Natural killer cell (primary cell): ENCODE measurements around the gene SMARCA4. TPM values are rescaled to one million over a fixed set of nuclear protein-coding genes. Genes with fewer than 3 reads are reported as not detected.
"Not testable (repeated sequence)": the region's sequence is repeated elsewhere in the genome, so short reads cannot be mapped to it uniquely, and the experiment has no call there.

Experiments used
- ATAC-seq, 3 donors: fragments of 150-1000 bp in 2 of 3; fragments of 200-7000 bp in 1 of 3; cut with Tn5 transposase; 1 replicate in 1 of 3; 2 replicates in 2 of 3; pipeline ENCODE4 v1.10.0; 2021; ENCODE audit warnings: mild to moderate bottlenecking in 2 of 3, moderate library complexity in 2 of 3
- DNase-seq, 2 donors: peaks; one replicate each; pipeline versions ENCODE4 v3.0.0 to v3.0.0-alpha.2; 2013 to 2021; ENCODE audit warnings: mixed read lengths in 1 of 2
- H3K27ac ChIP-seq: one replicate; pipeline ENCODE4 v1.5.1; 2013; ENCODE audit warnings: mild to moderate bottlenecking, low read length
- H3K27me3 ChIP-seq: one replicate; pipeline ENCODE4 v1.6.1; 2013; ENCODE audit warnings: low read length; ENCODE audit not compliant: control insufficient read depth, insufficient read depth
- H3K36me3 ChIP-seq: one replicate; pipeline ENCODE4 v1.6.1; 2013; ENCODE audit warnings: low read length; ENCODE audit not compliant: control insufficient read depth, insufficient read depth
- H3K4me1 ChIP-seq: one replicate; pipeline ENCODE4 v1.6.1; 2013; ENCODE audit warnings: low read length; ENCODE audit not compliant: control insufficient read depth, insufficient read depth
- H3K4me3 ChIP-seq: one replicate; pipeline ENCODE4 v1.5.1; 2013; ENCODE audit warnings: low read length
- H3K9me3 ChIP-seq: one replicate; pipeline ENCODE4 v1.6.1; 2013; ENCODE audit warnings: low read length; ENCODE audit not compliant: control insufficient read depth, insufficient read depth
- H3K27ac Mint-ChIP-seq, 2 donors: one replicate each; pipeline ENCODE4 v1.8.0; 2022; ENCODE audit warnings: mild to moderate bottlenecking in 2 of 2, mixed read lengths in 2 of 2, moderate library complexity in 1 of 2
- H3K27me3 Mint-ChIP-seq, 2 donors: one replicate each; pipeline ENCODE4 v1.8.0; 2022; ENCODE audit warnings: low read depth in 2 of 2, mixed read lengths in 2 of 2
- H3K36me3 Mint-ChIP-seq: one replicate; pipeline ENCODE4 v1.8.0; 2022; ENCODE audit warnings: mixed read lengths
- H3K4me1 Mint-ChIP-seq, 2 donors: one replicate each; pipeline ENCODE4 v1.8.0; 2022; ENCODE audit warnings: mixed read lengths in 2 of 2
- H3K4me3 Mint-ChIP-seq: one replicate; pipeline ENCODE4 v1.8.0; 2022; ENCODE audit warnings: mild to moderate bottlenecking, moderate library complexity, mixed read lengths
- H3K9me3 Mint-ChIP-seq, 2 donors: one replicate each; pipeline ENCODE4 v1.8.0; 2022; ENCODE audit warnings: mixed read lengths in 2 of 2
- CTCF ChIP-seq: fragments of 200-600 bp; IDR thresholded peaks from one replicate; pipeline ENCODE4 v1.8.0; 2022; ENCODE audit warnings: antibody characterized with exemption
- WGBS: methylation state at CpG from one replicate; pipeline ENCODE4 v1.1.7; 2013; ENCODE audit warnings: missing lambda C conversion rate; ENCODE audit not compliant: insufficient coverage; 5-methylcytosine and 5-hydroxymethylcytosine counted together
- intact Hi-C: fragments of 100-400 bp; cut with micrococcal nuclease; formaldehyde crosslinking; loops from one replicate; pipeline ENCODE4 v1.14.2; 2022
- total RNA-seq, 4 donors: library from RNA; stranded (reverse); fragments of 120-200 nt in 1 of 4; gene quantifications; one replicate each; pipeline versions ENCODE4 v1.2.3 to v1.2.4, GENCODE V29; 2013 to 2022

The SMARCA4 gene
- total RNA-seq, 3 donors from 2014 or later (not counting 1 experiment from before 2014, with no cell fraction given) = 85.4 to 96.1 (median 93.6) TPM

GRCh38 chr19:11101057-11101456 lies 140.2 kb downstream of the SMARCA4 start:
- DNase-seq (no peak), ATAC-seq (no peak)
- H3K27ac ChIP-seq = no peak overlapping the region
- H3K4me3 ChIP-seq = no peak overlapping the region
- 100% methylated on average over 5 of the region's 5 CpGs for WGBS
- Mint-ChIP-seq H3K9me3 (peaks cover 0 to 3% of the 10 kb centered on the region in 2 donors), H3K27me3 (no peaks in the 10 kb centered on the region), H3K4me1 (peaks cover 14 to 15% of the 10 kb centered on the region in 2 donors), H3K36me3 (no peaks in the 10 kb centered on the region), H3K27ac (no peak overlapping the region), H3K4me3 (no peak overlapping the region)
- H3K9me3 ChIP-seq = no peaks in the 10 kb centered on the region
- H3K36me3 ChIP-seq = peaks cover 28% of the 10 kb centered on the region
- no peaks in the 10 kb centered on the region for H3K27me3 ChIP-seq
- intact Hi-C loops = no loop called here
- no peak for TF ChIP-seq CTCF
- peaks cover 23% of the 10 kb centered on the region for H3K4me1 ChIP-seq

DNA sequence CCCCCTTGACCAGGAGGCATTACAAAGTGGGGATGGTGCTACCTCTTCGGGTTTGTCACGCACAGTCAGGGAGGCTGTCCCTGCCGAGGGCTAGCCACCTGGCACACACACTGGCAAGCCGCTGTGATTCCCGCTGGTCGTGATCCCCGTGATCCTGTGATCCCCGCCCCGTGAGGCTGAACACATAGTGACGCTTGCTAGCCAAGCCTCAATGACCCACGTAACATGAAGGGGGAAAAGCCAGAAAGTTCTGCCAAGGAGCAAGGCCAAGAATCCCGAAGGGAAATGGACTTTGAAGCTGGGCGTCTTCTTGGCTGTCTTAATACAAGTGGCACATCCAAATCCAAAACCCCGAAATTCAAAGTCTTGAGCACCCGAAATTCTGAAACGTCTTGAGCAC lies 142.1 kb downstream of the SMARCA4 start:
- Histone ChIP-seq H3K27ac (no peak overlapping the region), H3K27me3 (no peaks in the 10 kb centered on the region), H3K9me3 (no peaks in the 10 kb centered on the region), H3K4me3 (no peak overlapping the region), H3K36me3 (peaks cover 39% of the 10 kb centered on the region), H3K4me1 (peaks cover 4% of the 10 kb centered on the region)
- Mint-ChIP-seq H3K36me3 (no peaks in the 10 kb centered on the region), H3K27me3 (no peaks in the 10 kb centered on the region), H3K4me3 (no peak overlapping the region), H3K27ac (peak overlapping the region in 1 of 2 donors; percentile 41), H3K4me1 (peaks cover 8% of the 10 kb centered on the region in 2 donors), H3K9me3 (peaks cover 0 to 3% of the 10 kb centered on the region in 2 donors)
- WGBS = 97% methylated on average over 16 of the region's 16 CpGs
- ATAC-seq = no peak
- TF ChIP-seq CTCF = no peak
- DNase-seq = no peak
- intact Hi-C loops = no loop called here

GRCh38 chr19:11103667-11104066 lies 142.8 kb downstream of the SMARCA4 start:
- H3K9me3 Mint-ChIP-seq, intact Hi-C loops, H3K4me1 ChIP-seq, ATAC-seq, H3K27ac Mint-ChIP-seq, DNase-seq, H3K36me3 Mint-ChIP-seq, H3K4me1 Mint-ChIP-seq, H3K4me3 ChIP-seq, H3K27me3 ChIP-seq, H3K4me3 Mint-ChIP-seq, H3K27ac ChIP-seq, H3K9me3 ChIP-seq, H3K27me3 Mint-ChIP-seq: not testable (repeated sequence)
- 96% methylated on average over 10 of the region's 10 CpGs for WGBS
- peaks cover 42% of the 10 kb centered on the region for H3K36me3 ChIP-seq

DNA sequence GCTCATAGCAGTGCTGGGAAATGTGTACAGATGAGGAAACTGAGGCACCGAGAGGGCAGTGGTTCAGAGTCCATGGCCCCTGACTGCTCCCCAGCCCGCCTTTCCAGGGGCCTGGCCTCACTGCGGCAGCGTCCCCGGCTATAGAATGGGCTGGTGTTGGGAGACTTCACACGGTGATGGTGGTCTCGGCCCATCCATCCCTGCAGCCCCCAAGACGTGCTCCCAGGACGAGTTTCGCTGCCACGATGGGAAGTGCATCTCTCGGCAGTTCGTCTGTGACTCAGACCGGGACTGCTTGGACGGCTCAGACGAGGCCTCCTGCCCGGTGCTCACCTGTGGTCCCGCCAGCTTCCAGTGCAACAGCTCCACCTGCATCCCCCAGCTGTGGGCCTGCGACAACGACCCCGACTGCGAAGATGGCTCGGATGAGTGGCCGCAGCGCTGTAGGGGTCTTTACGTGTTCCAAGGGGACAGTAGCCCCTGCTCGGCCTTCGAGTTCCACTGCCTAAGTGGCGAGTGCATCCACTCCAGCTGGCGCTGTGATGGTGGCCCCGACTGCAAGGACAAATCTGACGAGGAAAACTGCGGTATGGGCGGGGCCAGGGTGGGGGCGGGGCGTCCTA lies 144.3 kb downstream of the SMARCA4 start:
- H3K27me3 ChIP-seq = no peaks in the 10 kb centered on the region
- peak in 1 of 3 donors; percentile 24 for ATAC-seq

More for the DNA sequence above, 144.3 kb downstream of the SMARCA4 start:
- Mint-ChIP-seq H3K4me3 (no peak overlapping the region), H3K27me3 (no peaks in the 10 kb centered on the region), H3K27ac (no peak overlapping the region), H3K36me3 (no peaks in the 10 kb centered on the region), H3K4me1 (peaks cover 2% of the 10 kb centered on the region in 2 donors), H3K9me3 (no peaks in the 10 kb centered on the region)
- intact Hi-C loops = no loop called here
- H3K4me3 ChIP-seq = no peak overlapping the region
- H3K9me3 ChIP-seq = no peaks in the 10 kb centered on the region
- no peak for DNase-seq
- WGBS = 96% methylated on average over 36 of the region's 36 CpGs
- TF ChIP-seq CTCF = no peak
- H3K4me1 ChIP-seq = peaks cover 2% of the 10 kb centered on the region
- no peak overlapping the region for H3K27ac ChIP-seq
- H3K36me3 ChIP-seq = peaks cover 43% of the 10 kb centered on the region
